Neural cell (in vitro differentiated cells): ENCODE data around the gene ARHGEF10L. TPM values are rescaled to one million over a fixed set of nuclear protein-coding genes. Genes with fewer than 3 reads are reported as not detected.

Experiments
- H2AFZ ChIP-seq: fragments of 200-600, 300-800 bp; sonication (generic), shearing (Covaris generic); 2 replicates; pipeline ENCODE4 v1.6.0; 2014; ENCODE audit warnings: low read depth, mild to moderate bottlenecking, antibody characterized with exemption, low read length, moderate library complexity
- H3F3A ChIP-seq: fragments of 200-600 bp; shearing (Covaris generic); 2 replicates; pipeline ENCODE4 v1.6.1; 2016; ENCODE audit warnings: mild to moderate bottlenecking, moderate library complexity, mixed read lengths, antibody characterized with exemption, low read length; ENCODE audit not compliant: insufficient read depth, poor library complexity, severe bottlenecking
- H3K27ac ChIP-seq: fragments of 200-600, 300-800 bp; sonication (generic), shearing (Covaris generic); 2 replicates; pipeline ENCODE4 v1.5.1; 2014; ENCODE audit warnings: mild to moderate bottlenecking, low read length, moderate library complexity
- H3K27me3 ChIP-seq: fragments of 300-800, 200-600 bp; sonication (generic), shearing (Covaris generic); 2 replicates; pipeline ENCODE4 v1.6.0; 2014; ENCODE audit warnings: mild to moderate bottlenecking, low read depth, low read length, moderate library complexity; ENCODE audit not compliant: insufficient read depth
- H3K36me3 ChIP-seq: fragments of 300-800, 200-600 bp; sonication (generic), shearing (Covaris generic); 2 replicates; pipeline ENCODE4 v1.5.1; 2014; ENCODE audit warnings: mild to moderate bottlenecking, antibody characterized with exemption, low read length, moderate library complexity; ENCODE audit not compliant: insufficient read depth
- H3K4me2 ChIP-seq: fragments of 300-800, 200-600 bp; sonication (generic), shearing (Covaris generic); 2 replicates; pipeline ENCODE4 v1.6.0; 2014; ENCODE audit warnings: mild to moderate bottlenecking, low read length
- H3K4me3 ChIP-seq: fragments of 300-800, 200-600 bp; sonication (generic), shearing (Covaris generic); 2 replicates; pipeline ENCODE4 v1.5.1; 2014; ENCODE audit warnings: mild to moderate bottlenecking, low read length, moderate library complexity
- H3K79me2 ChIP-seq: fragments of 200-600 bp; shearing (Covaris generic); replicated peaks from 2 replicates; pipeline ENCODE4 v1.6.0; 2014; ENCODE audit warnings: mild to moderate bottlenecking, low read length, moderate library complexity; ENCODE audit not compliant: insufficient read depth
- H3K9ac ChIP-seq: fragments of 300-800, 200-600 bp; sonication (generic), shearing (Covaris generic); 2 replicates; pipeline ENCODE4 v1.6.1; 2016; ENCODE audit warnings: mild to moderate bottlenecking, low read length, mixed read lengths
- H3K9me2 ChIP-seq: fragments of 200-600 bp; shearing (Covaris generic); 2 replicates; pipeline ENCODE4 v1.6.1; 2016; ENCODE audit warnings: mild to moderate bottlenecking, low read length, mixed read lengths; ENCODE audit not compliant: insufficient read depth
- H3K9me3 ChIP-seq: fragments of 200-600, 300-800 bp; sonication (generic), shearing (Covaris generic); 2 replicates; pipeline ENCODE4 v1.6.1; 2016; ENCODE audit warnings: mild to moderate bottlenecking, mixed run types, low read length, moderate library complexity, mixed read lengths
- H4K20me1 ChIP-seq: fragments of 200-600 bp; shearing (Covaris generic); 2 replicates; pipeline ENCODE4 v1.6.1; 2016; ENCODE audit warnings: mild to moderate bottlenecking, mixed run types; ENCODE audit not compliant: insufficient read depth
- EP300 ChIP-seq: fragments of 450-650 bp; conservative IDR thresholded peaks from 2 replicates; pipeline ENCODE4 v1.6.1; 2014; ENCODE audit warnings: antibody characterized with exemption, mild to moderate bottlenecking, moderate library complexity; ENCODE audit not compliant: poor library complexity, severe bottlenecking
- EZH2 ChIP-seq: fragments of 200-600, 300-800 bp; shearing (Covaris generic), sonication (generic); IDR thresholded peaks from 2 replicates; pipeline ENCODE4 v1.6.1; 2014; ENCODE audit warnings: antibody characterized with exemption, low read length, borderline replicate concordance, mild to moderate bottlenecking; ENCODE audit not compliant: insufficient read depth, poor library complexity, severe bottlenecking
- MXI1 ChIP-seq: fragments of 450-650 bp; conservative IDR thresholded peaks from 2 replicates; pipeline ENCODE4 v1.6.1; 2014; ENCODE audit warnings: antibody characterized with exemption, mild to moderate bottlenecking; ENCODE audit not compliant: poor library complexity, severe bottlenecking
- POLR2AphosphoS5 ChIP-seq: IDR thresholded peaks from 2 replicates; pipeline ENCODE4 v1.6.1; 2012
- RAD21 ChIP-seq: fragments of 450-650 bp; conservative IDR thresholded peaks from 2 replicates; pipeline ENCODE4 v1.6.1; 2014; ENCODE audit warnings: antibody characterized with exemption, mild to moderate bottlenecking, moderate library complexity
- REST ChIP-seq: IDR thresholded peaks from 2 replicates; pipeline ENCODE4 v1.6.1; 2012; ENCODE audit warnings: borderline replicate concordance
- SMC3 ChIP-seq: fragments of 450-650 bp; conservative IDR thresholded peaks from 2 replicates; pipeline ENCODE4 v1.6.1; 2014; ENCODE audit warnings: antibody characterized with exemption, mild to moderate bottlenecking, moderate library complexity; ENCODE audit not compliant: poor library complexity
- TAF1 ChIP-seq: IDR thresholded peaks from 2 replicates; pipeline ENCODE4 v1.6.1; 2012; ENCODE audit warnings: low read depth
- polyA plus RNA-seq: library from polyadenylated mRNA; depleted of rRNA; stranded (reverse); fragments of >200 nt; gene quantifications from 2 replicates; pipeline ENCODE4 v1.2.3, GENCODE V29; 2014
- TF ChIP-seq, protein P1 (sequence below): fragments of 450-650 bp; IDR thresholded peaks from 2 replicates; pipeline ENCODE4 v1.5.1; 2014; ENCODE audit warnings: antibody characterized with exemption, mild to moderate bottlenecking, moderate library complexity; ENCODE audit not compliant: poor library complexity, severe bottlenecking

The ARHGEF10L gene
- polyA plus RNA-seq, 1 donor from 2014 or later: 123 TPM

GRCh38 chr1:17515902-17516301 is 23.6 kb upstream of the ARHGEF10L start:
- no peak overlapping the region for H3K4me3 ChIP-seq
- no peaks in the 10 kb centered on the region for H3K79me2 ChIP-seq
- H2AFZ ChIP-seq: no peak overlapping the region
- H3F3A ChIP-seq: no peaks in the 10 kb centered on the region
- H3K27me3 ChIP-seq: no peaks in the 10 kb centered on the region
- TF ChIP-seq RAD21 (no peak), REST (no peak), POLR2AphosphoS5 (no peak), SMC3 (no peak), EZH2 (no peak), EP300 (no peak), TAF1 (no peak), MXI1 (no peak)
- TF ChIP-seq, protein P1, sequence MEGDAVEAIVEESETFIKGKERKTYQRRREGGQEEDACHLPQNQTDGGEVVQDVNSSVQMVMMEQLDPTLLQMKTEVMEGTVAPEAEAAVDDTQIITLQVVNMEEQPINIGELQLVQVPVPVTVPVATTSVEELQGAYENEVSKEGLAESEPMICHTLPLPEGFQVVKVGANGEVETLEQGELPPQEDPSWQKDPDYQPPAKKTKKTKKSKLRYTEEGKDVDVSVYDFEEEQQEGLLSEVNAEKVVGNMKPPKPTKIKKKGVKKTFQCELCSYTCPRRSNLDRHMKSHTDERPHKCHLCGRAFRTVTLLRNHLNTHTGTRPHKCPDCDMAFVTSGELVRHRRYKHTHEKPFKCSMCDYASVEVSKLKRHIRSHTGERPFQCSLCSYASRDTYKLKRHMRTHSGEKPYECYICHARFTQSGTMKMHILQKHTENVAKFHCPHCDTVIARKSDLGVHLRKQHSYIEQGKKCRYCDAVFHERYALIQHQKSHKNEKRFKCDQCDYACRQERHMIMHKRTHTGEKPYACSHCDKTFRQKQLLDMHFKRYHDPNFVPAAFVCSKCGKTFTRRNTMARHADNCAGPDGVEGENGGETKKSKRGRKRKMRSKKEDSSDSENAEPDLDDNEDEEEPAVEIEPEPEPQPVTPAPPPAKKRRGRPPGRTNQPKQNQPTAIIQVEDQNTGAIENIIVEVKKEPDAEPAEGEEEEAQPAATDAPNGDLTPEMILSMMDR: no peak
- no peaks in the 10 kb centered on the region for H3K36me3 ChIP-seq
- no peaks in the 10 kb centered on the region for H4K20me1 ChIP-seq
- no peaks in the 10 kb centered on the region for H3K9me2 ChIP-seq
- H3K27ac ChIP-seq: no peak overlapping the region
- no peak overlapping the region for H3K9ac ChIP-seq
- H3K4me2 ChIP-seq: no peak overlapping the region
- no peaks in the 10 kb centered on the region for H3K9me3 ChIP-seq

GRCh38 chr1:17516303-17517214 is 22.9 kb upstream of the ARHGEF10L start:
- H3K9me3 ChIP-seq: no peaks in the 10 kb centered on the region
- no peak overlapping the region for H3K27ac ChIP-seq
- H3K4me3 ChIP-seq: no peak overlapping the region
- no peak overlapping the region for H3K4me2 ChIP-seq
- H3K79me2 ChIP-seq: no peaks in the 10 kb centered on the region
- no peaks in the 10 kb centered on the region for H3F3A ChIP-seq
- H3K27me3 ChIP-seq: no peaks in the 10 kb centered on the region
- no peak overlapping the region for H2AFZ ChIP-seq
- no peaks in the 10 kb centered on the region for H3K36me3 ChIP-seq
- TF ChIP-seq, protein P1: no peak
- no peak for TF ChIP-seq EZH2
- TF ChIP-seq POLR2AphosphoS5: no peak
- no peak for TF ChIP-seq EP300
- TF ChIP-seq SMC3: no peak
- TF ChIP-seq RAD21: no peak
- TF ChIP-seq REST: no peak
- no peak for TF ChIP-seq MXI1
- TF ChIP-seq TAF1: no peak
- H4K20me1 ChIP-seq: no peaks in the 10 kb centered on the region
- no peak overlapping the region for H3K9ac ChIP-seq
- no peaks in the 10 kb centered on the region for H3K9me2 ChIP-seq
